GM06990 (cell line): ENCODE results near the gene VIPR1.

Source experiments
- DNase-seq: peaks from one replicate; pipeline ENCODE4 v3.0.0-alpha.2; 2011; ENCODE audit not compliant: insufficient read length; ENCODE audit errors: extremely low read depth
- H3K27me3 ChIP-seq: replicated peaks from 2 replicates; pipeline ENCODE4 v1.6.0; 2011; ENCODE audit warnings: low read length; ENCODE audit not compliant: control insufficient read depth, insufficient read depth
- H3K36me3 ChIP-seq: 2 replicates; pipeline ENCODE4 v1.5.1; 2011; ENCODE audit warnings: low read length; ENCODE audit not compliant: control insufficient read depth, insufficient read depth
- H3K4me3 ChIP-seq: replicated peaks from 2 replicates; pipeline ENCODE4 v1.5.1; 2011; ENCODE audit warnings: low read depth, mild to moderate bottlenecking, control low read depth, low read length
- TF ChIP-seq, protein P1 (sequence below): IDR thresholded peaks from 2 replicates; pipeline ENCODE4 v1.5.1; 2011; ENCODE audit warnings: low read length, control low read depth, mild to moderate bottlenecking, inconsistent platforms; ENCODE audit not compliant: insufficient read depth, poor library complexity, severe bottlenecking

Gene VIPR1

DNA sequence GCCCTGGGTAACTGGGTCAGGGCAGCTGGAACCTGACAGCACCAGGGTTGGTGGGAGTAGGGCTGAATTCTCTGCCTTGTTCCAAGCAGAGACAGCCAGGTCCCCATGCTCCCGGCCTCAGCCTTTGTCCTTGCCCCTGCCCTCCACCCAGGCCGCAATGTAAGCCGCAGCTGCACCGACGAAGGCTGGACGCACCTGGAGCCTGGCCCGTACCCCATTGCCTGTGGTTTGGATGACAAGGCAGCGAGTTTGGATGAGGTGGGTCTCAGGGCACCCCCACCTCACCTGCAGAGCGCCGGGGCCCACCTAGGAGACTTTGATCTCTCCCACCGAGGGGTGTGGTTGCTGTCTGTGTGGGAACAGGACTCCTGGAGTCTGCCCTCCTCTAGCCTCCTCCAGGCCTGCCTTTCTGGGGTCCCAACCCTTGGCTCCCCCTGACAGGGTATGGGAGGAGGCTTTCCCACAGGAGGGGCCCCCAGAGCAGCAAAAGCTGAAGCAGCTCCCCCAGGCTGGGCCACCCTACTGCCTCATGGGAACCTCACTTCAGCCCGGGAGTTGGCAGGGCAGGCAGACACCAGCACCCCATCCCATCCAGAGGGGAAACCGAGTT lies 23.4 kb downstream of the VIPR1 start:
- Histone ChIP-seq H3K4me3 (no peak overlapping the region), H3K36me3 (no peaks in the 10 kb centered on the region), H3K27me3 (no peaks in the 10 kb centered on the region)
- DNase-seq = no peak
- TF ChIP-seq, protein P1, sequence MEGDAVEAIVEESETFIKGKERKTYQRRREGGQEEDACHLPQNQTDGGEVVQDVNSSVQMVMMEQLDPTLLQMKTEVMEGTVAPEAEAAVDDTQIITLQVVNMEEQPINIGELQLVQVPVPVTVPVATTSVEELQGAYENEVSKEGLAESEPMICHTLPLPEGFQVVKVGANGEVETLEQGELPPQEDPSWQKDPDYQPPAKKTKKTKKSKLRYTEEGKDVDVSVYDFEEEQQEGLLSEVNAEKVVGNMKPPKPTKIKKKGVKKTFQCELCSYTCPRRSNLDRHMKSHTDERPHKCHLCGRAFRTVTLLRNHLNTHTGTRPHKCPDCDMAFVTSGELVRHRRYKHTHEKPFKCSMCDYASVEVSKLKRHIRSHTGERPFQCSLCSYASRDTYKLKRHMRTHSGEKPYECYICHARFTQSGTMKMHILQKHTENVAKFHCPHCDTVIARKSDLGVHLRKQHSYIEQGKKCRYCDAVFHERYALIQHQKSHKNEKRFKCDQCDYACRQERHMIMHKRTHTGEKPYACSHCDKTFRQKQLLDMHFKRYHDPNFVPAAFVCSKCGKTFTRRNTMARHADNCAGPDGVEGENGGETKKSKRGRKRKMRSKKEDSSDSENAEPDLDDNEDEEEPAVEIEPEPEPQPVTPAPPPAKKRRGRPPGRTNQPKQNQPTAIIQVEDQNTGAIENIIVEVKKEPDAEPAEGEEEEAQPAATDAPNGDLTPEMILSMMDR = no peak

DNA sequence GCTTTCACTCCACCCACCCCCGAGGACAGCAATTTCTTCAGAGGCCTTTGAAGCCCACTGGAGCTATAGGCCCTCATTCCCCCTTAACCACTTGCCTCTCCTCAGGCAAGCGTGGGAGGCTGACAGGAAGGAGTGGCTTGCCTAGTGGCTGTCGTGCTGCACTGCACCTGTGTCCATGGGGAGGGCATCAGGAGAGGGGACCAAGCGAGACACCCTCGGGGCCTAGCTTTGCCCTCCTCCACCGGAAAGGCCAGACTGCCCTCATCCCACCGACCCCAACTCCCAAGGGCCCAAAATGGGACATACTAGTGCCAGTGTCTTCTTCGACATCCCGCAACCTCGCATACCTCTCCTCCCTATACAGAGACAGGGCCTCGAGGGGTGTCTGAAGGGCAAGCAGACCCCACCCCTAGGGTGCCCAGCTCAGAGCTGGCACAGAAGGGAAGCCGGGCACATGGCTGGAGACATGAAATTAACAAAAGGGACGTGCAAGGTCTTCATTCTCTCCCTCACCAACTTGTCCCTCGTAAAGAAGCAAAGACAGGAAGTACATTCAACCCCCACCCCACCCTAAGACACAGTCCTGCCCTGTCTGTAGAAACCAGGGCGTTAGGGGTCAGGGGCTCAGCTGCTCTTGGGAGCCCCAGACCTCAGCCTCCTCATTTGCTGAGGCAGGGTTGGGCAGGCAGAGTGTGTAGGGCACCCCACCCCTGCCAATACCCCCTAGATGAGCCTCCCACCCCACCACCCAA lies 24.3 kb downstream of the VIPR1 start:
- H3K27me3 ChIP-seq = no peaks in the 10 kb centered on the region; the same call in 1 of the 2 replicates
- TF ChIP-seq, protein P1 = peak; percentile 4
- DNase-seq = no peak
- no peak overlapping the region for H3K4me3 ChIP-seq
- no peaks in the 10 kb centered on the region for H3K36me3 ChIP-seq

DNA sequence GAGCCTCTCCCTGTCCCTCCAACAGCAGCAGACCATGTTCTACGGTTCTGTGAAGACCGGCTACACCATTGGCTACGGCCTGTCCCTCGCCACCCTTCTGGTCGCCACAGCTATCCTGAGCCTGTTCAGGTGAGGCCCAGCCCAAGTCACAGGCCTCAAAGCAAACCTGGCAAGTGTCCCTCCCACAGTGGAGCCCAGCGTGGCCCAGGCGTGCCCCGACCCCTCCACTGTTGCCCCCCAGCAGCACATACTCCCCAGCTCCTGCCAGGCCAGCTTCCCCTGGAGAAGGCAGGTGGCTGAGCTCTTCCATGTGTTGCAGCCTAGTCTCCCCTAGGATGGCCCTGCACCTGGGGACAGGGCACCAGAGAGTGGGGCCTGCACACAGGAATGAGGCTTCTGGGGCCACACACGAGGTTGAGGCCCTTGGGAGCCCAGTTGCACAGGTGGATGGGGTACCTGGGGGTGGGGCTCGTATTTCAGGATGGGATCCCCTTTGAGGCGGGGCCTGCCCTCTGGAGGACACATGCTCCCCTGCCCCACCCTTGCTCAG lies 25.0 kb downstream of the VIPR1 start:
- no peak overlapping the region for H3K4me3 ChIP-seq
- TF ChIP-seq, protein P1 = no peak
- H3K27me3 ChIP-seq = no peaks in the 10 kb centered on the region; the same call in 1 of the 2 replicates
- DNase-seq = no peak
- no peaks in the 10 kb centered on the region for H3K36me3 ChIP-seq

DNA sequence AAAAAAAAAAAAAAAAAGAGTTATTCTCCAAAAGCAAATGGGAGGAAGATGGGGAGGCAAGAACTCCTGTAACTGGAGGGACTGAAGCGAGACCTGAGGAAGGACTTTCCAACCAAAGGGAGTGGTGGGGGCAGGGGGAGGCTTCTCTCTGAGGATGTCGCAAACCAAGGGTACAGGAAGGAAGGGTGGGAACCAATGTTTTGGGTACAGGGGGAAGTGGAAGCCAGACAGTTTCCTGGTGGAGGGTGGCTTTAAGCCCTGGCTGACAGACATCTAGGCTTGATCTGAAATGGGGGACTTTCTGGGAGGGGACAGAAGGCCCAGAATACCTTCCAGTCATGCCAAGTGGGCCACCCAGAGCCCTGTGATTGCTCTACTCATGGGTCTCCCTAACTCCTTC lies 27.0 kb downstream of the VIPR1 start:
- no peak for DNase-seq

DNA sequence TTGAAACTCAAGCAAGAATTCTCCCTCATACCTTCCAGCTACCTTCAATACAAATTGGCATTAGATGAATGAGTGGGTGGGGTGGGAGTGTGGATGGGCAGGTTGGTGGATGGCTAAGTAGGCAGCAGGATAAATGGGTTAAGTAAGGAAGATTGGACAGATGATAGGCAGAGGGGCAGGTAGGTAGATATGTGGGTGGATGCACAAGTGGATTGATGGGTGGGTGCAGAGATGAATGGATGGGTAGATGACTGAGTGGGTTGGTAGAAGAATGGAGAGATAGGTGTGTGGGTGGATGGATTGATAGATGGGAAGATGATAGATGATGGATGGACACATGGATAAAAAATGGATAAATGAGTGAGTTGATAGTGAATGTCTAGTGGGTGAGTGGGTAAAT lies 27.6 kb downstream of the VIPR1 start:
- Histone ChIP-seq H3K4me3 (no peak overlapping the region), H3K36me3 (no peaks in the 10 kb centered on the region), H3K27me3 (no peaks in the 10 kb centered on the region; the same call in 1 of the 2 replicates)
- TF ChIP-seq, protein P1 = no peak
- no peak for DNase-seq

More for the DNA sequence above, 27.0 kb downstream of the VIPR1 start:
- no peak overlapping the region for H3K4me3 ChIP-seq
- no peaks in the 10 kb centered on the region for H3K36me3 ChIP-seq
- TF ChIP-seq, protein P1 = no peak
- no peaks in the 10 kb centered on the region; the same call in 1 of the 2 replicates for H3K27me3 ChIP-seq
